Activated T-helper 2 cell treated with anti-CD3 and anti-CD28 coated beads, Interferon-gamma antibody, Interleukin-2, Interleukin-4, amounts not matched to agents 10 μg/mL and 5 μg/mL and 100 μg/mL, durations not matched to agents 14 hours and 24 hours and 36 hours (primary cell): ENCODE measurements around the gene SOCS3. TPM values are rescaled to one million over a fixed set of nuclear protein-coding genes. Genes with fewer than 3 reads are reported as not detected.

Experiments used
- DNase-seq: peaks from one replicate; pipeline ENCODE4 v3.0.0; 2021; ENCODE audit warnings: low spot score
- H3K27ac Mint-ChIP-seq: one replicate; pipeline ENCODE4 v1.8.0; 2021; ENCODE audit warnings: mixed read lengths
- H3K27me3 Mint-ChIP-seq: one replicate; pipeline ENCODE4 v1.8.0; 2021; ENCODE audit warnings: low read depth, mixed read lengths
- H3K36me3 Mint-ChIP-seq: one replicate; pipeline ENCODE4 v1.8.0; 2021; ENCODE audit warnings: low read depth, mixed read lengths
- H3K4me1 Mint-ChIP-seq: one replicate; pipeline ENCODE4 v1.8.0; 2021; ENCODE audit warnings: low read depth, mixed read lengths
- H3K4me3 Mint-ChIP-seq: one replicate; pipeline ENCODE4 v1.8.0; 2021; ENCODE audit warnings: low read depth, mild to moderate bottlenecking, moderate library complexity, mixed read lengths
- H3K9me3 Mint-ChIP-seq: one replicate; pipeline ENCODE4 v1.8.0; 2021; ENCODE audit warnings: mixed read lengths
- intact Hi-C: fragments of 100-400 bp; cut with micrococcal nuclease; formaldehyde crosslinking; loops from one replicate; pipeline ENCODE4 v1.15.1; 2023
- total RNA-seq: library from RNA; stranded (reverse); gene quantifications from 2 replicates; pipeline ENCODE4 v1.2.3, GENCODE V29; 2022

The SOCS3 gene
- total RNA-seq, 1 donor from 2014 or later: 99.8 TPM

DNA sequence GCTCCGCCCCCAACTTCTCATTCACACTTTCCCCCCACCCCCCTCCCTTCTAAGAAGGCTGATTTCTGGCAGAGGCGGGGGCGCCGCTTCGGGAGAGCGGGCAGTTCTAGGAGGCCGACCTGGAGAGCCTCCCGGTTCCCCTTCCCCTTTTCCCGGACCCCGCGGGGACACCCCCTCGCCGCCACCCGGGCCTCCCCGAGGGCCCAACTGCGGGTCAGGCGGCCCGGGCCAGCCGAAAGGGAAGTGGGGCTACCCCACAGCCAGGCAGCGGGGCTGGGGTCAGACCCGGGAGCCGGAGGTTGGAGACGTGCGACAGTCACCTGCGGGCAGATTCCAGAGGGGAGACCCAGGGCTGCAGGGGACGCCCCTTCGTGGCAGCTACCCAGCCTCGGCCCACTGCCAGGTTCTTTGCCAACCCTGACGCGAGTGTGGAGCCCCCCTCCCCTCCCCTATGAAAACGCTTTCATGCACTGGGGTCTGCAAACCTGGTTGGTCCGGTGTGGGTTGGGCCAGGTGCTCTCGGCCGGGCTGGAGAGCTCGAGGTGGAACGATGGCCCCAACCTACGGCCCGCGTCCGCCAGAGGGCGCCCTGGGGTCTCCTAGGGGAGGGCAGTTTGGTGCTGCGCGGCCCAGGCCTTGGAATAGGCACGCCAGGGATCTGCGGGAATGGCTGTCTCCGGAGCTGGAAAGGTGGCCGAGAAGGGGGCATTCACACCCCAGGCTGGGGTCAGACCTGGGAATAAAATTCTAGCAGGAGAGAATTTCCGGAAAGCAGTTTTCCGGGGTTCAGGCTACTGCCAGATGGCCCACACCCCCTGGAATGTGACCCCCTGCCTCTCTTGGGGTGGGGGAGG lies 721 bp upstream of the SOCS3 start:
- Mint-ChIP-seq H3K4me1 (peaks cover 33% of the 10 kb centered on the region), H3K36me3 (peaks cover 37% of the 10 kb centered on the region), H3K4me3 (peak overlapping the region; percentile 83), H3K9me3 (no peaks in the 10 kb centered on the region), H3K27ac (peak overlapping the region; percentile 90), H3K27me3 (peaks cover 11% of the 10 kb centered on the region)
- intact Hi-C loops: loop anchor here (1.0 to 2.0 kb wide), 3 partner anchors 18 to 72 kb away; partner anchors contain the start of gene PGS1
- DNase-seq: peak; percentile 82

DNA sequence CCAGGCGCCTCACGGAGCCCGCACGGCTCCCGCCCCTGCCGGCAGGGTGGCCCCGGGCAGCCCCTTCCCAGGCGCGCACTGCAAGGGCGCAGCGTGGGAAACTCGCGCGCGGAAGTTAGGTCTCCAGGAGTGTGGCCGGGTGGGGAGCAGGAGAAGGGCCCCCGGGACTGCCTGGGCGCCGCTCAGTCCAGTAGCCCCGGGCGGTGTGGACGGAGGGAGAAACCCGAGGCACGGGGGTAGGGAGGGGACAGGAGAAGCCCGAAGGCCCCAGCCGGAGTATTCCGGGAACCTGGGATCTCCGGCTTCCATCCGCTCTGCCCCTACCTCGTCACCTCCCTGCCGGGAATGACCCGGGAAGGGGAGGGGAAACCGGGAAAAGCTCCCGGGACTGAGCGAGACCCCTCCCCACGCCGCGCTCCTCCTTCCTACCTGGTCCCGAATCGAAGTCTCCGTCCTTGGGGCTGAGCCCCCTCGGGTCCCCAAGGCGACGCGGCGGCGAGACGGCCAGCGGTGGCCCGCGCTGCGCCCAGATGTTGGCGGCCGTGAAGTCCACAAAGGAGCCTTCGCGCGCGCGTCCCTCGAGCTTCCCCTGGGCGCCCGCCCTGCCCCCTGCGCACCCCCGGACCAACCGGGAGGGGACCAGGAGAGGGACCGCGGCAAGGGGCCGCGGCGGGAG lies 418 bp downstream of the SOCS3 start:
- no peaks in the 10 kb centered on the region for H3K9me3 Mint-ChIP-seq
- no peak for DNase-seq
- peaks cover 48% of the 10 kb centered on the region for H3K36me3 Mint-ChIP-seq
- H3K27ac Mint-ChIP-seq: peak overlapping the region; percentile 69
- H3K4me1 Mint-ChIP-seq: peaks cover 35% of the 10 kb centered on the region
- H3K4me3 Mint-ChIP-seq: peak overlapping the region; percentile 85
- intact Hi-C loops: loop anchor here (5.0 kb wide), 3 partner anchors 227 to 1217 kb away; partner anchors contain the start of genes SEC14L1 and TMC8
- H3K27me3 Mint-ChIP-seq: peaks cover 9% of the 10 kb centered on the region

DNA sequence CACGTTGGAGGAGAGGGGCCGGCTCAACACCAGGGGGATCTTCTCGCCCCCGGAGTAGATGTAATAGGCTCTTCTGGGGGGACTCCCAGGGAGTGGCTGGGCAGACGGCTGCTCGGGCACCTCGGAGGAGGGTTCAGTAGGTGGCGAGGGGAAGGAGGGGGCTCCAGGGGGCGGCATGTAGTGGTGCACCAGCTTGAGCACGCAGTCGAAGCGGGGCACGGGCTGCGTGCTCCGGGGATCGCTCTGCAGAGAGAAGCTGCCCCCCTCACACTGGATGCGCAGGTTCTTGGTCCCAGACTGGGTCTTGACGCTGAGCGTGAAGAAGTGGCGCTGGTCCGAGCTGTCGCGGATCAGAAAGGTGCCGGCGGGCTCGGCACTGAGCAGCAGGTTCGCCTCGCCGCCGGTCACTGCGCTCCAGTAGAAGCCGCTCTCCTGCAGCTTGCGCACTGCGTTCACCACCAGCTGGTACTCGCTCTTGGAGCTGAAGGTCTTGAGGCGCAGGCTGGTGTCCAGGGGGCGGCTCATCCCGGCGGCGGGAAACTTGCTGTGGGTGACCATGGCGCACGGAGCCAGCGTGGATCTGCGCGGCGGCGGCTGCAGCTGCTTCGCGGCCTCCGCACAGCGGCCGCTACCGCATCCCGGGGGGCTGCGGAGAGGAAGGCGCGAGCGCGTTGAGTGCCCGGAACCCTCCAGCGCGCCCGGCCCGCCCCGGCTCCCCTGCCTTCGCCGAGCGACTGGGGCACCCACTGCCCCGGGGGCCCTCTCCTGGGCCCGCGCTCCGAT lies 1.1 kb downstream of the SOCS3 start:
- DNase-seq: peak; percentile 52
- H3K27ac Mint-ChIP-seq: peak overlapping the region; percentile 63
- peak overlapping the region; percentile 90 for H3K4me3 Mint-ChIP-seq
- H3K4me1 Mint-ChIP-seq: peaks cover 38% of the 10 kb centered on the region
- intact Hi-C loops: loop anchor here (5.0 kb wide), 3 partner anchors 226 to 1216 kb away; partner anchors contain the start of genes SEC14L1 and TMC8
- H3K9me3 Mint-ChIP-seq: no peaks in the 10 kb centered on the region
- H3K36me3 Mint-ChIP-seq: peaks cover 55% of the 10 kb centered on the region
- H3K27me3 Mint-ChIP-seq: peaks cover 9% of the 10 kb centered on the region

DNA sequence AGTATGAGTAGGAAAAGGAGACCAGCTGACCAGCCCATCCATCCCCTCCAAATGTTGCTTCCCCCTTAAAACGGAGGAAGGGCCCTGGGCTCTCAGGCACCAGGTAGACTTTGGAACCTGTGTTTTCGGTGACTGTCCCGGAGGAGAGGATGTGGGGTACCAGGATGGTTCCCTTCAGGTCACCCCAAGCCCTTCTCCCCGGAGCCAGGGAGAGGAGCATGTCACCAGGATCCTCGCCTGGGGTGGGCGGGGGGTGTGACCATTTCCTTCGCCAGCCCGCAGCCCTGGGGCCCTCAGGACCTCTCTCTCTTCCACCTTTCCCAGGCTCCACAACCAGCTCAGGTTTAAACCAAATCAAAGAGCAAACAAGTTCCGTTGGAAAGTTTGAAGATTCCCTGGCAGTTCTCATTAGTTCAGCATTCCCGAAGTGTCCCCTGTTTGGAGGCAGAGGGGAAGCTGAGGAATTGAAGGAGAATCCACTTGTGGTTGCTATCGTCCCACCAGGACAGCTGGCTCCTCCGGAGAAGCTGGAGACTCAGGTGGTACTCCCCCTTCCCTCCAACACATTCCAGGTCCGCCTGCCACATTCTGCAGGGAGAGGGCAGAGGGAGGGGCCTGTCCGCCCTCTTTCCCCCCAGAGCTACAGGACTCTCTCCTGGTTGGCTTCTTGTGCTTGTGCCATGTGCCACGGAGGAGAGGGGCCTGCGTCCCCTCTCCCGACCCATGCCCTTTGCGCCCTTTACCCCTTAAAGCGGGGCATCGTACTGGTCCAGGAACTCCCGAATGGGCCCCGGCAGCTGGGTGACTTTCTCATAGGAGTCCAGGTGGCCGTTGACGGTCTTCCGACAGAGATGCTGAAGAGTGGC lies 2.0 kb downstream of the SOCS3 start:
- intact Hi-C loops: loop anchor here (2.0 to 5.0 kb wide), 4 partner anchors 99 to 1216 kb away; partner anchors contain the start of genes SEC14L1 and TMC8
- Mint-ChIP-seq H3K36me3 (peaks cover 61% of the 10 kb centered on the region), H3K4me3 (peak overlapping the region; percentile 90), H3K4me1 (peaks cover 45% of the 10 kb centered on the region), H3K9me3 (no peaks in the 10 kb centered on the region), H3K27ac (peak overlapping the region; percentile 79), H3K27me3 (peaks cover 5% of the 10 kb centered on the region)
- no peak for DNase-seq

DNA sequence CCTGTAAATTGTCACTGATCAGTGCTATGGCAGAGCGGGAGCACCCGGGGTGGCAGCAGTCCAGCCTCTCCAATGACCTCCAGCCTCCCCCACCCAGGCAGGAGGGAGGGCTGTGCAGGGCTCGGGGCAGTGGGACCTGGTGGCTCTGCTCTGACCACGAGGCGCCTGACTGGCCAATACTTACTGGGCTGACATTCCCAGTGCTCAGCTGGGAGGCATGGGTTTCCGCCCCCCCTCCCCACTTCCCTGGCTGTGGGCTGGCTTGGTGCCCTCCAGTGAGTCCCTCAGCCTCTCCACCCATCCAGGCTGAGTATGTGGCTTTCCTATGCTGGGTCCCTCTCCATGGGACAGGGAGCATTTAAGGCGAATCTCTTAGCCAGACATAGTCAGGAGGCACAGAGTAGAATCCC lies 2.7 kb downstream of the SOCS3 start:
- H3K27me3 Mint-ChIP-seq: peaks cover 2% of the 10 kb centered on the region
- H3K36me3 Mint-ChIP-seq: peaks cover 61% of the 10 kb centered on the region
- intact Hi-C loops: loop anchor here (2.0 to 5.0 kb wide), 4 partner anchors 98 to 1215 kb away; partner anchors contain the start of genes SEC14L1 and TMC8
- peak overlapping the region; percentile 90 for H3K4me3 Mint-ChIP-seq
- no peak for DNase-seq
- no peaks in the 10 kb centered on the region for H3K9me3 Mint-ChIP-seq
- H3K27ac Mint-ChIP-seq: peak overlapping the region; percentile 79
- H3K4me1 Mint-ChIP-seq: peaks cover 43% of the 10 kb centered on the region

DNA sequence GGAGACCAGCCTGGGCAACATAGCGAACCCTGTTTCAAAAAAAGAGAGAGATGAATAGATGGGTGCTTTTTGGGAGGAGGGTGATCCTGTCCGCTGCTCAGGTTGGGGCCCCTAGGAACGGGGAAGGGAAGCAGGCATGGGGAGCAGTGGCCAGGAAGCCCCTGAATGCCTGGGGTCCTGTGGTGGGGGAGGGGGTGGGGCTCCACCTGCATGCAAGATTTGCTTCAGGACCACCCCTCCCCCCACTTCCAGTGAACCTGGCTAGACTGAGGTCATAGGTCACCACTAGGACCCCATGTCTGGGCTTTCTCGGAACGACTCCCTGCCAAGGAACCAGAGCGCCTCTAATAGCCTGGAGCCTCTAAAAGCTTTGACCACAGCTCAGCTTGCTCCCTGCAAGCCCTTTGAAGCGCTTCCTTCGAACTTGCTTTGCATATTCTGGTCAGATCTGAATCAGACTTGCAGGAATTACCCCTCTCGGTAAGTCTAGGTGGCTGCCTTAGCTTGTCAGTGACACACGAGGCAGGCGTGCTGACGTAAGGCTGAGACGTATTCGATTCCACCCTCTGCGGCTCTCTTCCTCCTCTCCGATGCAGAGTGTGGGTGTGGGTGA lies 3.7 kb downstream of the SOCS3 start:
- Mint-ChIP-seq H3K36me3 (peaks cover 61% of the 10 kb centered on the region), H3K27me3 (no peaks in the 10 kb centered on the region), H3K27ac (peak overlapping the region; percentile 95), H3K4me1 (peaks cover 43% of the 10 kb centered on the region), H3K9me3 (no peaks in the 10 kb centered on the region), H3K4me3 (peak overlapping the region; percentile 90)
- intact Hi-C loops: loop anchor here (1.0 to 5.0 kb wide), 5 partner anchors 41 to 1214 kb away; partner anchors contain the start of genes SEC14L1 and TMC8
- peak; percentile 92 for DNase-seq

DNA sequence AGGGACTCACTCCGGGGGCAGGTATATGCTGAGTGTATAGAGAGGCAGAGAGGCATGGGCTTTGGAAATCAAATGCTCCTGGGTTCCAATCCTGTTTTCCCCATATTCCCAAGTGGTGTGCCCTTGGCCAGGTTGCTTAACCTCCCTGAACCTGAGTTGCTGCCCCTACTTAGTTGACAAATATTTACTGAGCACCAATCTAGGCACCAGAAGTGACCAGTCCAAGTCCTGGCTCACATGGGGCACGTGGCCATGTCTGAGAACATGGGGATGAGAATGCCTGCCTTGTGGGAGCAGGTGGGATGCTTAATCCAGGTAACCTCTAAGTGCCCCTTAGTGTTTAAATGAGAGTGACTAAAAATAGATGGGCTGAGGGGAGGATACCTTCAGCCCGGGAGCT lies 4.2 kb downstream of the SOCS3 start:
- H3K9me3 Mint-ChIP-seq: no peaks in the 10 kb centered on the region
- peak overlapping the region; percentile 90 for H3K4me3 Mint-ChIP-seq
- no peaks in the 10 kb centered on the region for H3K27me3 Mint-ChIP-seq
- peak overlapping the region; percentile 95 for H3K27ac Mint-ChIP-seq
- H3K4me1 Mint-ChIP-seq: peaks cover 39% of the 10 kb centered on the region
- H3K36me3 Mint-ChIP-seq: peaks cover 61% of the 10 kb centered on the region
- DNase-seq: no peak
- intact Hi-C loops: loop anchor here (1.0 to 5.0 kb wide), 5 partner anchors 40 to 1213 kb away; partner anchors contain the start of genes SEC14L1 and TMC8

DNA sequence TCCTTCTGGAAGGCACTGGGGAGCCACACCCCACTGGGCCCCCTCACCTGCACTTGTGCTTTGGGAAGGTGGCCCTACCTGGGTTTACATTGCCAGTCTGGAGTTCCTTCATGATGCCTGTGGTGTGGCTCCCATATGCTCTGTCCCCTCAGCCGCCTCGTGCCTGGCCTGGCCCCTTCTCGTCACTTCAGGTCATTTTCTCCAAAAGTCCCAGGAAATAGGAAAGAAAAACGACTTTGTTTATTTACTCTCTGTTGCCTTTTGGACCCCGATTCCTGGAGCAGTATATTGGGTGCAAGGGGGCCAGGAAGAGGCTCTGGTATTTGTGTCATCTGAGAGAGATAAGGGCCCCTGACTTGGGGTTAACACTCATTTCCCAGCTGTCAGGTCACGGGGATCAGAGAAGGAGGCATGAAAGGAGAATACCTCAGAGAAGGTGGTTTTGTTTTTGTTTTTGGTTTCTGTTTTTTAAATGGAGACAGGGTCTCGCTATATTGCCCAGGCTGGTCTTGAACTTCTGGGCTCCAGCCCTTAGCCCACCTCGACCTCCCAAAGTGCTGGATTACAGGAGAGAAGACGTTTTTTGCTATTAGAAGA lies 4.7 kb downstream of the SOCS3 start:
- Mint-ChIP-seq H3K27me3 (no peaks in the 10 kb centered on the region), H3K4me3 (peak overlapping the region; percentile 90), H3K4me1 (peaks cover 41% of the 10 kb centered on the region), H3K9me3 (no peaks in the 10 kb centered on the region), H3K27ac (peak overlapping the region; percentile 95), H3K36me3 (peaks cover 61% of the 10 kb centered on the region)
- intact Hi-C loops: loop anchor here (5.0 kb wide), 3 partner anchors 223 to 1213 kb away; partner anchors contain the start of genes SEC14L1 and TMC8
- peak; percentile 37 for DNase-seq

DNA sequence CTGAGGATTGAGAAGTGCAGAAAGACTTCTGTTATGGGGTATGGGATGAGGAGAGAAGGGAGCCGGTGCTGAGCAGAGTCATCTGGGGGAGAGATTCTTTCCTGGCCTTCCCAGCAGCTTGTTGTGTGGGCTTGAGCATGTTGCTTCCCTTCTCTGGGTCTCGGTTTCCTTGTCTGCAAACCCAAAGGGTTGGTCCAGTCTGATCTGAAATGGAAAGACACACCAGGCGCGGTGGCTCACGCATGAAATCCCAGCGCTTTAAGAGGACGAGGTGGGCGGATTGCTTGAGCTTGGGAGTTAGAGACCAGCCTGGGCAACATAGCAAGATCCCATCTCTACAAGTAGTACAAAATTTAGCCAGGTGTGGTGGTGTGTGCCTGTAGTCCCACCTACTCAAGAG lies 6.0 kb downstream of the SOCS3 start:
- Mint-ChIP-seq H3K27ac (peak overlapping the region; percentile 63), H3K9me3 (no peaks in the 10 kb centered on the region), H3K4me1 (peaks cover 46% of the 10 kb centered on the region), H3K4me3 (no peak overlapping the region), H3K36me3 (peaks cover 56% of the 10 kb centered on the region), H3K27me3 (no peaks in the 10 kb centered on the region)
- DNase-seq: no peak
- intact Hi-C loops: no loop called here

DNA sequence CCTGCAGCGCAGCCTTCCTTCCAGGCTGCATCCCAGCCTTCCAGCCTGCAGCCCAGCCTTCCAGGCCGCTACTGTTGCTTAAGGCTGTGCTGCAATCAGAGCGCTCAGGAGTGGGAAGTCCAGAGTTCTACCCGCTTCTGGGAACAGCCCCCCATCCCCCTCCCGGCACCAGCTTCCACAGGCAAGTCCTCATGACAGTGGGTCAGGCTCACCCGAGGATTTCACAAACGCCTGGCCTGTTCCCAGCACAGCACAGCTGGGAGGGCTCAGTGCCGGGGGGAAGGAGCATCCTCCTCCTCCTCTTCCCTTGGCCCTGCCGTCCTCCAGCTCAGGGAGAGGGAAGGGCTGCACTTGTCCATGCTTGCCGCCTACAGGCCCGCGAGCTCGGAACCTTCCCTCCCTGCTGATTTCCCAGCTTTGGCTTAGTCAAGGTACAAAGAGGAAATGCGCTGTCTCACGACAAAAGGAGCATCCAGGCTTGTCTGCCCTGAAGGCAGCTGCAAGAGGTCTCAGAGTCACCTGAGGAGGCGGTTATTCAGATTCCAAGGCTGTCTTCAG lies 8.3 kb downstream of the SOCS3 start:
- H3K36me3 Mint-ChIP-seq: peaks cover 33% of the 10 kb centered on the region
- H3K4me1 Mint-ChIP-seq: peaks cover 55% of the 10 kb centered on the region
- H3K9me3 Mint-ChIP-seq: no peaks in the 10 kb centered on the region
- intact Hi-C loops: no loop called here
- H3K27ac Mint-ChIP-seq: no peak overlapping the region
- no peak for DNase-seq
- no peaks in the 10 kb centered on the region for H3K27me3 Mint-ChIP-seq
- no peak overlapping the region for H3K4me3 Mint-ChIP-seq
